ENCODE results near the gene CKAP2L. TPM values are rescaled to one million over a fixed set of nuclear protein-coding genes. Genes with fewer than 3 reads are reported as not detected.

CKAP2L gene
- total and polyA plus RNA-seq, 9 of the 15 experiments (the other 6 are each of a cell fraction or from before 2014, with no cell fraction given), result 10.4 to 21.9 (median 14.2) TPM

DNA sequence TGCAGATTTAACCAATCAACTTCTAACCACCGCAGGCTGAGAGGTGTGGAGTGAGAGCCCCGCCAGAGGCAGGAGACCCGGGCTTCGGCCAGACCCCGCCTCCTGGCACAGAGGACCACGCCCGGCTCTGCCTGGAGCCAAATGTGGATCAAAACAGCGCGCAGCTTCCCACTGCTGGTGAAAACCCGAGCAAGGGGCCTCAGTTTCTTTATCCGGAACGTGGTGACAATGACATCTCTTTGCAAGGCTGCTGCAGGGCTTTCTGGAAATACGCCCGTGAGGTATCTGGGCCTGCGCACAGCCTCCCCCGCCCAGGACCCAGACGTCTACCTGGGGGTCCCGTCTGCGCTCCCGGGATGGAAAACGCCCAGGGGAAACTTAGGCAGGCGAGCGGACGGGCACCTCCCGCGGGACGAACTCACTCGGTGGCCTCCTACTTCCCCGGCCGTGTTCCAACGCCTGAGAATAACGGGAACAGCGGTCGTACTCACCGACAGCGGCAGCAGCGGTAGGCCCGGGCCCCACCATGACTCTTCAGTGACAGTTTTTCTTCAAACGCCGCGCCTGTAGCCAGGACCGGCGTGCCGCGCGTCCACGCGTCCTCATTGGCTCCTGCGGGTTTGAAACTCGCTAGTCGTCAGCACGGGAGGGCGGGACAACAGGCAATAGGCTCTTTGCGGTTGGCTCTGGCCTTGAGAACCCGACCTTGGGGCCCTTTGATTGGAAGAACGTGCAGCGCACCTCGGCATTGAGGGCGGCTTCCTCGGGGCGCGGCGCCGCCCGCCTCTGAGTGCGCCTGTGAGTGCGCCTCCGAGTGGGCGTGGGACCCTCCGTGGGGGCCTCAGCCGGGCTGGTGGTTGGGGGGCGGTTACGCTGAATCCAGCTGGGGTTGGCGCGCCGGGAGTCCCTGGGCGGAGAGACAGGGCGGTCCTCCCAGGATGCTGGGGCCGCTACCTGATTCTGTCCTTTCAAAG is at the start of gene CKAP2L (continued):
- TF ChIP-seq, protein P1, sequence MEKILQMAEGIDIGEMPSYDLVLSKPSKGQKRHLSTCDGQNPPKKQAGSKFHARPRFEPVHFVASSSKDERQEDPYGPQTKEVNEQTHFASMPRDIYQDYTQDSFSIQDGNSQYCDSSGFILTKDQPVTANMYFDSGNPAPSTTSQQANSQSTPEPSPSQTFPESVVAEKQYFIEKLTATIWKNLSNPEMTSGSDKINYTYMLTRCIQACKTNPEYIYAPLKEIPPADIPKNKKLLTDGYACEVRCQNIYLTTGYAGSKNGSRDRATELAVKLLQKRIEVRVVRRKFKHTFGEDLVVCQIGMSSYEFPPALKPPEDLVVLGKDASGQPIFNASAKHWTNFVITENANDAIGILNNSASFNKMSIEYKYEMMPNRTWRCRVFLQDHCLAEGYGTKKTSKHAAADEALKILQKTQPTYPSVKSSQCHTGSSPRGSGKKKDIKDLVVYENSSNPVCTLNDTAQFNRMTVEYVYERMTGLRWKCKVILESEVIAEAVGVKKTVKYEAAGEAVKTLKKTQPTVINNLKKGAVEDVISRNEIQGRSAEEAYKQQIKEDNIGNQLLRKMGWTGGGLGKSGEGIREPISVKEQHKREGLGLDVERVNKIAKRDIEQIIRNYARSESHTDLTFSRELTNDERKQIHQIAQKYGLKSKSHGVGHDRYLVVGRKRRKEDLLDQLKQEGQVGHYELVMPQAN (IDR thresholded peaks at IDR 0.05; ENCODE audit: borderline replicate concordance), result peak; percentile 96
- TF ChIP-seq MTA1 (IDR thresholded peaks at IDR 0.05; ENCODE audit: borderline replicate concordance) (no peak), TAF9B (IDR thresholded peaks at IDR 0.05; ENCODE audit: partially characterized antibody) (peak; percentile 30), ZNF79 (CRISPR knock-in tag; IDR thresholded peaks at IDR 0.05; ENCODE audit: low read depth) (no peak), NFYB (IDR thresholded peaks at IDR 0.05; ENCODE audit: extremely low read depth, insufficient read length) (peak; percentile 89), ETV6 (IDR thresholded peaks at IDR 0.05; ENCODE audit: borderline replicate concordance in 1 of 2, low read depth in 2 of 2, low read length in 1 of 2) (no peak), ETV6 (CRISPR knock-in tag; IDR thresholded peaks at IDR 0.05; ENCODE audit: borderline replicate concordance) (no peak), CREB1 (IDR thresholded peaks at IDR 0.05) (peak; percentile 92), CREB1 (CRISPR knock-in tag; IDR thresholded peaks at IDR 0.05) (peak; percentile 92), GABPB1 (CRISPR knock-in tag; IDR thresholded peaks at IDR 0.05) (peak; percentile 68), NFRKB (IDR thresholded peaks at IDR 0.05; ENCODE audit: low read depth) (peak; percentile 52; the same call in 1 of the 2 replicates), MBD2 (IDR thresholded peaks at IDR 0.05; ENCODE audit: borderline replicate concordance, low read depth) (peak; percentile 88), SP1 (CRISPR knock-in tag; IDR thresholded peaks at IDR 0.05) (peak; percentile 74), PCBP1 (IDR thresholded peaks at IDR 0.05; ENCODE audit: low read depth, low read length, poor library complexity, severe bottlenecking) (peak; percentile 58), SIN3B (IDR thresholded peaks at IDR 0.05; ENCODE audit: low read depth) (peak; percentile 66; the same call in 1 of the 2 replicates), PHB (CRISPR knock-in tag; IDR thresholded peaks at IDR 0.05) (no peak), HMGN3 (IDR thresholded peaks at IDR 0.05; ENCODE audit: borderline replicate concordance, extremely low read depth, insufficient read length, low read depth, low read length) (peak; percentile 56), PRMT5 (CRISPR knock-in tag; IDR thresholded peaks at IDR 0.05) (no peak), KDM4B (IDR thresholded peaks at IDR 0.05; ENCODE audit: borderline replicate concordance in 2 of 2, low read depth in 1 of 2) (no peak), ESRRA (IDR thresholded peaks at IDR 0.05; ENCODE audit: borderline replicate concordance, low read depth) (peak; percentile 91; the same call in 1 of the 2 replicates)
- TF ChIP-seq, protein P2, sequence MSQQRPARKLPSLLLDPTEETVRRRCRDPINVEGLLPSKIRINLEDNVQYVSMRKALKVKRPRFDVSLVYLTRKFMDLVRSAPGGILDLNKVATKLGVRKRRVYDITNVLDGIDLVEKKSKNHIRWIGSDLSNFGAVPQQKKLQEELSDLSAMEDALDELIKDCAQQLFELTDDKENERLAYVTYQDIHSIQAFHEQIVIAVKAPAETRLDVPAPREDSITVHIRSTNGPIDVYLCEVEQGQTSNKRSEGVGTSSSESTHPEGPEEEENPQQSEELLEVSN (IDR thresholded peaks at IDR 0.05; ENCODE audit: borderline replicate concordance in 1 of 2, extremely low read depth in 1 of 2, insufficient read depth in 1 of 2, insufficient read length in 1 of 2, low read depth in 1 of 2, low read length in 1 of 2, poor library complexity in 1 of 2, severe bottlenecking in 1 of 2), result peak; percentile 14 to 62
- TF ChIP-seq, protein P3, sequence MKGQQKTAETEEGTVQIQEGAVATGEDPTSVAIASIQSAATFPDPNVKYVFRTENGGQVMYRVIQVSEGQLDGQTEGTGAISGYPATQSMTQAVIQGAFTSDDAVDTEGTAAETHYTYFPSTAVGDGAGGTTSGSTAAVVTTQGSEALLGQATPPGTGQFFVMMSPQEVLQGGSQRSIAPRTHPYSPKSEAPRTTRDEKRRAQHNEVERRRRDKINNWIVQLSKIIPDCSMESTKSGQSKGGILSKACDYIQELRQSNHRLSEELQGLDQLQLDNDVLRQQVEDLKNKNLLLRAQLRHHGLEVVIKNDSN (CRISPR knock-in tag; IDR thresholded peaks at IDR 0.05), result peak; percentile 44
